Osteocyte (in vitro differentiated cells): ENCODE measurements around the gene LACTBL1. TPM values are rescaled to one million over a fixed set of nuclear protein-coding genes. Genes with fewer than 3 reads are reported as not detected.
"Not testable (repeated sequence)": the region's sequence is repeated elsewhere in the genome, so short reads cannot be mapped to it uniquely, and the experiment has no call there.

Experiments used
- DNase-seq: peaks from one replicate; pipeline ENCODE4 v3.0.0; 2021; ENCODE audit warnings: mixed read lengths; ENCODE audit not compliant: unreplicated experiment; ENCODE audit errors: extremely low spot score
- H3K27ac Mint-ChIP-seq: one replicate; pipeline ENCODE4 v1.8.0; 2021; ENCODE audit warnings: mild to moderate bottlenecking, mixed read lengths; ENCODE audit not compliant: unreplicated experiment
- H3K27me3 Mint-ChIP-seq: one replicate; pipeline ENCODE4 v1.8.0; 2021; ENCODE audit warnings: mixed read lengths; ENCODE audit not compliant: unreplicated experiment
- H3K36me3 Mint-ChIP-seq: one replicate; pipeline ENCODE4 v1.8.0; 2021; ENCODE audit warnings: mixed read lengths; ENCODE audit not compliant: unreplicated experiment
- H3K4me1 Mint-ChIP-seq: one replicate; pipeline ENCODE4 v1.8.0; 2021; ENCODE audit warnings: mixed read lengths; ENCODE audit not compliant: unreplicated experiment
- H3K4me3 Mint-ChIP-seq: one replicate; pipeline ENCODE4 v1.8.0; 2021; ENCODE audit warnings: mild to moderate bottlenecking, moderate library complexity, mixed read lengths; ENCODE audit not compliant: unreplicated experiment
- H3K9me3 Mint-ChIP-seq: one replicate; pipeline ENCODE4 v1.8.0; 2021; ENCODE audit warnings: mixed read lengths; ENCODE audit not compliant: unreplicated experiment
- total RNA-seq: library from RNA; stranded (reverse); gene quantifications from 2 replicates; pipeline ENCODE4 v1.2.1, GENCODE V29; 2021
- TF ChIP-seq, protein P1 (sequence below): fragments of 200-600 bp; sonication (generic); IDR thresholded peaks from 2 replicates; pipeline ENCODE4 v1.5.0; 2021; ENCODE audit warnings: antibody characterized with exemption, mild to moderate bottlenecking, moderate library complexity

LACTBL1 gene
- total RNA-seq, 1 donor from 2014 or later, result not detected

DNA sequence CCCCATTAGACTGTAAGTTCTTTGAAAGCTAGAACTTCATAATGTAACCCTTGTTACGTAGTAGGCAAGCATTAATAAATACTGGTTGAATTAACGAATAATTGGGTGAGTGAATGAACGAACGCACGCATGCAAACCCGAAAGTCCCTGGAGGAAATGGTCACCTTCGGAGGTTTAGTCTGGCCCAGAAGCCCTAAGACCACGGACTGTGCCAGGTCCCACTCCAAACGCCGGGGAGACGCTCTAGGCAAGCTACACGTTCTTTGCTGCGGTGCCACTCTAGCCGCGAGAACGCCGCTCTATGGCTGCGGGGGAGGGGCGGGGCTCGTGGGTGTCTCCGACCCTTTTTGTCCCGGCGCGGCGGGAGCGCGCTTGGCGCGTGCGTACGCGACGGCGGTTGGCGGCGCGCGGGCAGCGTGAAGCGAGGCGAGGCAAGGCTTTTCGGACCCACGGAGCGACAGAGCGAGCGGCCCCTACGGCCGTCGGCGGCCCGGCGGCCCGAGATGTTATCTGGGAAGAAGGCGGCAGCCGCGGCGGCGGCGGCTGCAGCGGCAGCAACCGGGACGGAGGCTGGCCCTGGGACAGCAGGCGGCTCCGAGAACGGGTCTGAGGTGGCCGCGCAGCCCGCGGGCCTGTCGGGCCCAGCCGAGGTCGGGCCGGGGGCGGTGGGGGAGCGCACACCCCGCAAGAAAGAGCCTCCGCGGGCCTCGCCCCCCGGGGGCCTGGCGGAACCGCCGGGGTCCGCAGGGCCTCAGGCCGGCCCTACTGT is 46.6 kb upstream of the LACTBL1 start, which contains the start of gene KDM1A:
TSS of gene KDM1A (plus strand) at position 375 of the 769 bp plus-strand sequence. CDS start at position 504, 129 bp downstream.
- TF ChIP-seq, protein P1, sequence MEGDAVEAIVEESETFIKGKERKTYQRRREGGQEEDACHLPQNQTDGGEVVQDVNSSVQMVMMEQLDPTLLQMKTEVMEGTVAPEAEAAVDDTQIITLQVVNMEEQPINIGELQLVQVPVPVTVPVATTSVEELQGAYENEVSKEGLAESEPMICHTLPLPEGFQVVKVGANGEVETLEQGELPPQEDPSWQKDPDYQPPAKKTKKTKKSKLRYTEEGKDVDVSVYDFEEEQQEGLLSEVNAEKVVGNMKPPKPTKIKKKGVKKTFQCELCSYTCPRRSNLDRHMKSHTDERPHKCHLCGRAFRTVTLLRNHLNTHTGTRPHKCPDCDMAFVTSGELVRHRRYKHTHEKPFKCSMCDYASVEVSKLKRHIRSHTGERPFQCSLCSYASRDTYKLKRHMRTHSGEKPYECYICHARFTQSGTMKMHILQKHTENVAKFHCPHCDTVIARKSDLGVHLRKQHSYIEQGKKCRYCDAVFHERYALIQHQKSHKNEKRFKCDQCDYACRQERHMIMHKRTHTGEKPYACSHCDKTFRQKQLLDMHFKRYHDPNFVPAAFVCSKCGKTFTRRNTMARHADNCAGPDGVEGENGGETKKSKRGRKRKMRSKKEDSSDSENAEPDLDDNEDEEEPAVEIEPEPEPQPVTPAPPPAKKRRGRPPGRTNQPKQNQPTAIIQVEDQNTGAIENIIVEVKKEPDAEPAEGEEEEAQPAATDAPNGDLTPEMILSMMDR, result peak; percentile 44
- no peaks in the 10 kb centered on the region for H3K27me3 Mint-ChIP-seq
- peaks cover 10% of the 10 kb centered on the region for H3K36me3 Mint-ChIP-seq
- H3K4me3 Mint-ChIP-seq, result peak within 1 kb of the TSS; percentile 94
- peaks cover 37% of the 10 kb centered on the region for H3K4me1 Mint-ChIP-seq
- DNase-seq, result peak; percentile 98
- H3K27ac Mint-ChIP-seq, result peak within 1 kb of the TSS; percentile 94
- H3K9me3 Mint-ChIP-seq, result peaks cover 9% of the 10 kb centered on the region

DNA sequence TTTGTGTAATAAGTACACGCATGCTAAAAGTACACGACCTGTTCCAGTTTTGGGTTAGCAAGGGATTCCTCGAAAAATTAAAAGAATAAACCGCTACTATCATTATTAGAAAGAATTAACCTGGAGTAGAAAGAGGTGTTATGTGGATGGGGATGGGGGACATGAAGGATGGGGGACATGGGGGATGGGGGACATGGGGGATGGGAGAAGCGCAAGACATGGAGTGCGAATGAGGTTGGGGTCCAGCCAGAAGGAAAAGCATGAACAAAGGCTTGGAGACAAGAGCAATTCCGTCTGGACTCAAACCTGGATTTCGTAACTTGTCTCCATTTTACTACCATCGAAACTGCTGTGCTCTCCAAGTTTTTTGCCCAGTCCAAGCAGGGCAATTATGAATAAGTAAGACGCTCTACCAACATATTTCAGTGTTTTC is 46.0 kb upstream of the LACTBL1 start:
- Mint-ChIP-seq H3K36me3 (peaks cover 7% of the 10 kb centered on the region), H3K27ac (peak overlapping the region; percentile 94), H3K4me1 (peaks cover 34% of the 10 kb centered on the region), H3K9me3 (peaks cover 9% of the 10 kb centered on the region), H3K27me3 (no peaks in the 10 kb centered on the region), H3K4me3 (peak overlapping the region; percentile 89)
- DNase-seq, result no peak
- TF ChIP-seq, protein P1, result no peak

DNA sequence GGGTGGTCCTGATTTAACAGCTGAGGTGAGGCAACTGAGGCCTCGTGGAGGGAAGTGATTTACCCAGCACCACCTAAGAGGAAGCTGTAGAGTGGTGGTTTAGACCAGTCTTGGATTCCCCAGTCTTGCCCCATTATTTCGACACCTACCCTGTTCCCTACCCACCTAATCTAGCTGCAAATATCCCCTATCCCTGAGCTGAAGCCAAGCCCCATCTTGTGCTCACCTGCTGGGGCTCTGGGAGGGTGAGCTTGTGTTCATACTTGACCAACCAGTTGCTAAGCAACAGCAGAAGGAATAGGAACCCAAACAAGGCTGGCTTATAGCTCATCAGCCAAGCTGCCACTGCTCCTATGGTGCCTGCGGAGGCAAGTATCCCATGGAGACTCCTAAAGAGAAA is 41.0 kb upstream of the LACTBL1 start:
- H3K27me3 Mint-ChIP-seq, result no peaks in the 10 kb centered on the region
- no peaks in the 10 kb centered on the region for H3K36me3 Mint-ChIP-seq
- H3K9me3 Mint-ChIP-seq, result no peaks in the 10 kb centered on the region
- H3K4me3 Mint-ChIP-seq, result no peak overlapping the region
- H3K4me1 Mint-ChIP-seq, result peaks cover 25% of the 10 kb centered on the region
- no peak overlapping the region for H3K27ac Mint-ChIP-seq
- TF ChIP-seq, protein P1, result no peak
- DNase-seq, result no peak

DNA sequence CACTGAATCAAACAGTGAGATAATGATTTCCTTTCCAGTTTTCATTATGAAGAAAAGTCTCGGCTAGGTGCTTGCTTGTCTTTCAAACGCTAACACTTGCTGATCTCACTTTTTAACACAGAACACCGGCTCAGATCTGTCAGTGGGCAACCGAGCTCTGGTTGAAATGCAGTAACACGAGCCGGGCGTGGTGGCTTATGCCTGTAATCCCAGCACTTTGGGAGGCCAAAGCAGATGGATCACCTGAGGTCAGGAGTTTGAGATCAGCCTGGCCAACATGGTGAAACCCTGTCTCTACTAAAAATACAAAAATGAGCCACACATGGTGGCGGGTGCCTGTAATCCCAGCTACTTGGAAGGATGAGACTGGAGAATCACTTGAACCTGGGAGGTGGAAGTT is 37.4 kb upstream of the LACTBL1 start:
- H3K9me3 Mint-ChIP-seq, H3K36me3 Mint-ChIP-seq, H3K27me3 Mint-ChIP-seq, H3K4me3 Mint-ChIP-seq, DNase-seq: not testable (repeated sequence)
- Mint-ChIP-seq H3K27ac (peak overlapping the region; percentile 79), H3K4me1 (peaks cover 20% of the 10 kb centered on the region)

DNA sequence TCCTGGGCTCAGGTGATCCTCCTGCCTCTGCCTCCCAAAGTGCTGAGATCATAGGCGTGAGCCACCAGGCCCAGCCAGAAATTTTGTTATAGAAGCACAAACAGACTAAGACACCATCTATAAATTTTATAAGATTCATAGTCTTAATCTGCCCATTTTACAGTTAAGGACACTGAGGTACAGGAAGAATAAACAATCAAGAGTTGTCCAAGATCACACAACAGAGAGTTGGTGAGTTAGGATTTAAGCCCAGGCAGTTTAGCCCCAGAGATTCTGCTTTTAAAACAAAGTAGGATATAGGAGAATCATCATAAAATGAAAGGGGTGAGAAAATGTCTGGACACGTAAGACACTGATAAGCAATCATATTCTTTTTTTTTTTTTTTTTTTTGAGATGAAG is 36.2 kb upstream of the LACTBL1 start:
- Mint-ChIP-seq H3K4me3 (no peak overlapping the region), H3K36me3 (no peaks in the 10 kb centered on the region), H3K4me1 (peaks cover 20% of the 10 kb centered on the region), H3K9me3 (no peaks in the 10 kb centered on the region), H3K27me3 (peaks cover 2% of the 10 kb centered on the region), H3K27ac (no peak overlapping the region)
- TF ChIP-seq, protein P1, result no peak
- no peak for DNase-seq
